ENCODE data around the gene SIRT4.

The SIRT4 gene

GRCh38 chr12:120339256-120339655 is 37.1 kb downstream of the SIRT4 start:
- no peak overlapping the region for H3K4me3 ChIP-seq
- DNase-seq (ENCODE audit: low spot score) = no peak
- TF ChIP-seq CTCF (IDR thresholded peaks at IDR 0.05) = no peak
- H3K27ac ChIP-seq = no peak overlapping the region

GRCh38 chr12:120342175-120343038 is 40.3 kb downstream of the SIRT4 start:
- TF ChIP-seq CTCF (IDR thresholded peaks at IDR 0.05) = no peak
- no peak overlapping the region for H3K4me3 ChIP-seq
- no peak for DNase-seq (ENCODE audit: low spot score)
- H3K27ac ChIP-seq = no peak overlapping the region

- Histone ChIP-seq H3K4me3 (no peak overlapping the region), H3K27ac (no peak overlapping the region)
- no peak for TF ChIP-seq CTCF (IDR thresholded peaks at IDR 0.05)
- no peak for DNase-seq (ENCODE audit: low spot score)
Observed at GRCh38 chr12:120343039-120343537, 41.0 kb downstream of the SIRT4 start.

GRCh38 chr12:120343692-120344091 is 41.6 kb downstream of the SIRT4 start:
- Histone ChIP-seq H3K4me3 (no peak overlapping the region), H3K27ac (no peak overlapping the region)
- no peak for DNase-seq (ENCODE audit: low spot score)
- TF ChIP-seq CTCF (IDR thresholded peaks at IDR 0.05) = no peak

- no peak for TF ChIP-seq CTCF (IDR thresholded peaks at IDR 0.05)
- Histone ChIP-seq H3K27ac (no peak overlapping the region), H3K4me3 (no peak overlapping the region)
- DNase-seq (ENCODE audit: low spot score) = no peak
Observed at GRCh38 chr12:120346031-120346430, 43.9 kb downstream of the SIRT4 start.

- no peak overlapping the region for H3K4me3 ChIP-seq
- no peak overlapping the region for H3K27ac ChIP-seq
- no peak for DNase-seq (ENCODE audit: low spot score)
- TF ChIP-seq CTCF (IDR thresholded peaks at IDR 0.05) = no peak
Observed at GRCh38 chr12:120346681-120347080, 44.6 kb downstream of the SIRT4 start.

GRCh38 chr12:120347766-120348165 is 45.6 kb downstream of the SIRT4 start:
- no peak for TF ChIP-seq CTCF (IDR thresholded peaks at IDR 0.05)
- H3K4me3 ChIP-seq = no peak overlapping the region
- H3K27ac ChIP-seq = no peak overlapping the region
- DNase-seq (ENCODE audit: low spot score) = no peak
